ENCODE results near the gene IRF7. TPM values are rescaled to one million over a fixed set of nuclear protein-coding genes. Genes with fewer than 3 reads are reported as not detected.

Gene IRF7
- total and polyA plus RNA-seq, 9 of the 15 experiments (the other 6 are each of a cell fraction or from before 2014, with no cell fraction given), result 0.27 to 7.6 (median 1.8) TPM

- no peak for TF ChIP-seq ZNF174 (CRISPR knock-in tag; IDR thresholded peaks at IDR 0.05)
- no peak for TF ChIP-seq RNF2 (IDR thresholded peaks at IDR 0.05)
- TF ChIP-seq ZBTB26 (CRISPR knock-in tag; IDR thresholded peaks at IDR 0.05), result no peak
- TF ChIP-seq SRSF7 (optimal IDR thresholded peaks at IDR 0.05; ENCODE audit: low read depth, low read length), result no peak
- TF ChIP-seq ZSCAN32 (CRISPR knock-in tag; IDR thresholded peaks at IDR 0.05), result no peak
- TF ChIP-seq PRDM10 (IDR thresholded peaks at IDR 0.05; ENCODE audit: partially characterized antibody), result no peak
- TF ChIP-seq ELF4 (CRISPR knock-in tag; IDR thresholded peaks at IDR 0.05), result no peak
- no peak for TF ChIP-seq HMG20B (CRISPR knock-in tag; IDR thresholded peaks at IDR 0.05)
- 0 out of 2 replicates have a peak, but pooled peaks have one; percentile 27 for TF ChIP-seq POLR2G (IDR thresholded peaks at IDR 0.05; ENCODE audit: low read depth, low read length)
- TF ChIP-seq L3MBTL2 (IDR thresholded peaks at IDR 0.05), result no peak
- no peak for TF ChIP-seq ZNF79 (CRISPR knock-in tag; IDR thresholded peaks at IDR 0.05; ENCODE audit: low read depth)
- TF ChIP-seq, protein P1, sequence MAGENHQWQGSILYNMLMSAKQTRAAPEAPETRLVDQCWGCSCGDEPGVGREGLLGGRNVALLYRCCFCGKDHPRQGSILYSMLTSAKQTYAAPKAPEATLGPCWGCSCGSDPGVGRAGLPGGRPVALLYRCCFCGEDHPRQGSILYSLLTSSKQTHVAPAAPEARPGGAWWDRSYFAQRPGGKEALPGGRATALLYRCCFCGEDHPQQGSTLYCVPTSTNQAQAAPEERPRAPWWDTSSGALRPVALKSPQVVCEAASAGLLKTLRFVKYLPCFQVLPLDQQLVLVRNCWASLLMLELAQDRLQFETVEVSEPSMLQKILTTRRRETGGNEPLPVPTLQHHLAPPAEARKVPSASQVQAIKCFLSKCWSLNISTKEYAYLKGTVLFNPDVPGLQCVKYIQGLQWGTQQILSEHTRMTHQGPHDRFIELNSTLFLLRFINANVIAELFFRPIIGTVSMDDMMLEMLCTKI (IDR thresholded peaks at IDR 0.05; ENCODE audit: partially characterized antibody), result no peak
- TF ChIP-seq, protein P2, sequence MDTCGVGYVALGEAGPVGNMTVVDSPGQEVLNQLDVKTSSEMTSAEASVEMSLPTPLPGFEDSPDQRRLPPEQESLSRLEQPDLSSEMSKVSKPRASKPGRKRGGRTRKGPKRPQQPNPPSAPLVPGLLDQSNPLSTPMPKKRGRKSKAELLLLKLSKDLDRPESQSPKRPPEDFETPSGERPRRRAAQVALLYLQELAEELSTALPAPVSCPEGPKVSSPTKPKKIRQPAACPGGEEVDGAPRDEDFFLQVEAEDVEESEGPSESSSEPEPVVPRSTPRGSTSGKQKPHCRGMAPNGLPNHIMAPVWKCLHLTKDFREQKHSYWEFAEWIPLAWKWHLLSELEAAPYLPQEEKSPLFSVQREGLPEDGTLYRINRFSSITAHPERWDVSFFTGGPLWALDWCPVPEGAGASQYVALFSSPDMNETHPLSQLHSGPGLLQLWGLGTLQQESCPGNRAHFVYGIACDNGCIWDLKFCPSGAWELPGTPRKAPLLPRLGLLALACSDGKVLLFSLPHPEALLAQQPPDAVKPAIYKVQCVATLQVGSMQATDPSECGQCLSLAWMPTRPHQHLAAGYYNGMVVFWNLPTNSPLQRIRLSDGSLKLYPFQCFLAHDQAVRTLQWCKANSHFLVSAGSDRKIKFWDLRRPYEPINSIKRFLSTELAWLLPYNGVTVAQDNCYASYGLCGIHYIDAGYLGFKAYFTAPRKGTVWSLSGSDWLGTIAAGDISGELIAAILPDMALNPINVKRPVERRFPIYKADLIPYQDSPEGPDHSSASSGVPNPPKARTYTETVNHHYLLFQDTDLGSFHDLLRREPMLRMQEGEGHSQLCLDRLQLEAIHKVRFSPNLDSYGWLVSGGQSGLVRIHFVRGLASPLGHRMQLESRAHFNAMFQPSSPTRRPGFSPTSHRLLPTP (IDR thresholded peaks at IDR 0.05; ENCODE audit: borderline replicate concordance, extremely low read depth, insufficient read length), result no peak
- TF ChIP-seq KLF10 (CRISPR knock-in tag; IDR thresholded peaks at IDR 0.05), result no peak
- no peak for TF ChIP-seq KHSRP (IDR thresholded peaks at IDR 0.05)
- 0 out of 2 replicates have a peak, but pooled peaks have one; percentile 66 for TF ChIP-seq MYNN (IDR thresholded peaks at IDR 0.05)
- TF ChIP-seq MYNN (CRISPR knock-in tag; IDR thresholded peaks at IDR 0.05), result no peak
- TF ChIP-seq TCF3 (CRISPR knock-in tag; IDR thresholded peaks at IDR 0.05), result no peak
- peak; percentile 36; the same call in 1 of the 2 replicates for TF ChIP-seq MTA3 (IDR thresholded peaks at IDR 0.05; ENCODE audit: borderline replicate concordance)
These were observed 47.0 kb upstream of the IRF7 start (continued) for GRCh38 chr11:662689-663274.
